Ovary (tissue), 10 donors: ENCODE data around the gene RBM15. TPM values are rescaled to one million over a fixed set of nuclear protein-coding genes. Genes with fewer than 3 reads are reported as not detected.
A peak's percentile ranks its signal among the peaks of the same experiment; 100 is the strongest.

Source experiments
- DNase-seq, 5 donors: peaks; one replicate each; pipeline ENCODE4 v3.0.0-alpha.2; 2019 to 2020
- H3K27ac ChIP-seq, 2 donors: fragments of 200-600 bp; one replicate each; pipeline versions ENCODE4 v1.5.1 to v1.8.0; 2019 to 2022
- H3K27me3 ChIP-seq: fragments of 200-600 bp; one replicate; pipeline ENCODE4 v1.8.0; 2022
- H3K36me3 ChIP-seq: fragments of 200-600 bp; sonication (generic); one replicate; pipeline ENCODE4 v1.5.1; 2019
- H3K4me1 ChIP-seq: one replicate; pipeline ENCODE4 v1.8.1; 2013; ENCODE audit warnings: mild to moderate bottlenecking, moderate library complexity; ENCODE audit not compliant: insufficient read depth
- H3K4me3 ChIP-seq: fragments of 200-600 bp; sonication (generic); one replicate; pipeline ENCODE4 v1.5.1; 2017
- H3K9me3 ChIP-seq, 2 donors: fragments of 200-600 bp in 1 of 2; sonication (generic) in 1 of 2; one replicate each; pipeline versions ENCODE4 v1.5.1 to v1.8.1; 2013 to 2019; ENCODE audit warnings: mild to moderate bottlenecking in 1 of 2, moderate library complexity in 1 of 2
- EP300 ChIP-seq: sonication (generic); formaldehyde crosslinking; IDR thresholded peaks from one replicate; pipeline ENCODE4 v1.6.1; 2017; ENCODE audit warnings: antibody characterized with exemption
- POLR2A ChIP-seq: fragments of 450-650 bp; IDR thresholded peaks from one replicate; pipeline ENCODE4 v1.6.1; 2017; ENCODE audit warnings: antibody characterized with exemption, mild to moderate bottlenecking, moderate library complexity
- WGBS, 3 donors: extraction: QIAGEN DNeasy Blood & Tissue Kit in 1 of 3; methylation state at CpG; one replicate each; pipeline versions ENCODE4 v1.1.5 to v1.1.7; 2013 to 2017; 5-methylcytosine and 5-hydroxymethylcytosine counted together
- intact Hi-C, 4 donors: fragments of 100-400 bp; cut with DNase I; formaldehyde crosslinking; loops; one replicate each; pipeline versions ENCODE4 v1.11.0 to v1.15.1; 2022 to 2023
- long read RNA-seq, 3 donors: library from polyadenylated mRNA in 2 of 3; unstranded in 2 of 3; transcript quantifications; one replicate each; pipeline ENCODE4 v2.0.0 and lab custom pipeline, GENCODE V29; 2021 to 2026
- polyA plus RNA-seq, 2 donors: library from polyadenylated mRNA; stranded (reverse); fragments of 200-250 nt in 1 of 2; fragments of 350-450 nt in 1 of 2; fragmentation: Illumina TruSeq in 1 of 2; extraction: RNeasy Lipid Tissue Mini Kit (QIAGEN cat#74804) in 1 of 2; gene quantifications; one replicate each; pipeline ENCODE4 v1.2.3, GENCODE V29; 2013 to 2014
- total RNA-seq, 7 donors: library from RNA; depleted of rRNA in 2 of 7; stranded (reverse); fragments of >200 nt in 2 of 7; fragmentation: NEBNext Ultra II Directional in 3 of 7; extraction: Animal tissue kit (Norgen Biotek cat#: 25700) in 3 of 7; gene quantifications; one replicate each; pipeline versions ENCODE4 v1.1.0 to v1.2.4, GENCODE V29; 2016 to 2023
- TF ChIP-seq, protein P1 (sequence below), 3 donors: fragments of 450-650 bp in 2 of 3; fragments of 200-600 bp in 1 of 3; IDR thresholded peaks; one replicate each; pipeline versions ENCODE4 v1.5.1 to v1.8.0; 2016 to 2022; ENCODE audit warnings: antibody characterized with exemption in 3 of 3, mild to moderate bottlenecking in 1 of 3
- donor health status: DM: no; HTN: no; CAD: no; lungs with moderate emphysema.
- donor health status: DM: no; HTN: no; CAD: no.
- donor health status: Bipolar disorder and iron deficiency.
- donor health status: DM: yes; HTN: yes; CAD: no.
- donor health status: DM: no; HTN: no; CAD: no.
- donor health status: DM: yes; HTN: yes; CAD: no.

RBM15 gene, protein sequence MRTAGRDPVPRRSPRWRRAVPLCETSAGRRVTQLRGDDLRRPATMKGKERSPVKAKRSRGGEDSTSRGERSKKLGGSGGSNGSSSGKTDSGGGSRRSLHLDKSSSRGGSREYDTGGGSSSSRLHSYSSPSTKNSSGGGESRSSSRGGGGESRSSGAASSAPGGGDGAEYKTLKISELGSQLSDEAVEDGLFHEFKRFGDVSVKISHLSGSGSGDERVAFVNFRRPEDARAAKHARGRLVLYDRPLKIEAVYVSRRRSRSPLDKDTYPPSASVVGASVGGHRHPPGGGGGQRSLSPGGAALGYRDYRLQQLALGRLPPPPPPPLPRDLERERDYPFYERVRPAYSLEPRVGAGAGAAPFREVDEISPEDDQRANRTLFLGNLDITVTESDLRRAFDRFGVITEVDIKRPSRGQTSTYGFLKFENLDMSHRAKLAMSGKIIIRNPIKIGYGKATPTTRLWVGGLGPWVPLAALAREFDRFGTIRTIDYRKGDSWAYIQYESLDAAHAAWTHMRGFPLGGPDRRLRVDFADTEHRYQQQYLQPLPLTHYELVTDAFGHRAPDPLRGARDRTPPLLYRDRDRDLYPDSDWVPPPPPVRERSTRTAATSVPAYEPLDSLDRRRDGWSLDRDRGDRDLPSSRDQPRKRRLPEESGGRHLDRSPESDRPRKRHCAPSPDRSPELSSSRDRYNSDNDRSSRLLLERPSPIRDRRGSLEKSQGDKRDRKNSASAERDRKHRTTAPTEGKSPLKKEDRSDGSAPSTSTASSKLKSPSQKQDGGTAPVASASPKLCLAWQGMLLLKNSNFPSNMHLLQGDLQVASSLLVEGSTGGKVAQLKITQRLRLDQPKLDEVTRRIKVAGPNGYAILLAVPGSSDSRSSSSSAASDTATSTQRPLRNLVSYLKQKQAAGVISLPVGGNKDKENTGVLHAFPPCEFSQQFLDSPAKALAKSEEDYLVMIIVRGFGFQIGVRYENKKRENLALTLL
- 10 to 100 TPM; 21.2 to 28.7 (median 26.2) TPM for total RNA-seq
- 1 to 10 TPM; 3.4 to 3.5 TPM for polyA plus RNA-seq
- long read RNA-seq, donor 1, transcript RBM15-202 (2 exons, 3,316 nt), result major isoform, 15 of 29 reads
- long read RNA-seq, donor 1, transcript RBM15-203 (1 exons, 3,368 nt), result minor isoform, 9 of 29 reads
- long read RNA-seq, donor 1, partial matches to known transcripts, result 0 of 29 reads
- long read RNA-seq, donor 1, other reads (novel, unspliced or antisense), result 5 of 29 reads
- long read RNA-seq, donor 2, full-length matches to known transcripts, result 10 of 10 reads
- long read RNA-seq, donor 2, partial matches to known transcripts, result 0 of 10 reads
- long read RNA-seq, donor 2, other reads (novel, unspliced or antisense), result 0 of 10 reads
- long read RNA-seq, donor 3, full-length matches to known transcripts, result 18 of 26 reads
- long read RNA-seq, donor 3, partial matches to known transcripts, result 1 of 26 reads
- long read RNA-seq, donor 3, other reads (novel, unspliced or antisense), result 7 of 26 reads

DNA sequence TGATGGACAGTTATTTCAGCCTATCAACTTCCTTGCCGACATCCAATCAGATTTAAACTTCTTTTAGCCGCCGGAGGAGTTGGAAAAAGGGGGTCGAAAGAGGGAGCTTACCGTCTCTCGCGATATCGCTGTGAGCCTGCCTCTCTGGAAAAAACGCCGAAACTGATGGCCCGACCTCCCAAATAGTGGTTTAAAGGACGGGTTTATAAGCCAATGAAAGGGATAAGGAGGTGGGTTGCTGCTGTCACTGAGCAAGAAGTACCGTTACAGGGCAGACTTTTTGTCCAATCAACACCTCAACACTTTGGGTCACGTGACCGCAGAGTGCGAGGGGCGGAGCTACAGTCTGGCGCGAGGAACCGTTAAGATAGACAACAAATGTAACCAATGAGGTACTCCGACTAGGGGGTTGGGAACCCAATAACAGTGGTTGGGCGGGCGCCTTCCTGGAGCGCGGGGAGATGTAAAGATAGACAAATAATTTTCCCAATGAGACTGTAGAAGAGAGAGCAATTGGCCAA is at the start of gene RBM15:
Gene RBM15, plus strand, starts transcription at position 492 of the 521 bp plus-strand sequence. Its CDS starts 29 bp downstream, at position 521.
- TF ChIP-seq EP300 (no peak), POLR2A (no peak)
- TF ChIP-seq, protein P1, sequence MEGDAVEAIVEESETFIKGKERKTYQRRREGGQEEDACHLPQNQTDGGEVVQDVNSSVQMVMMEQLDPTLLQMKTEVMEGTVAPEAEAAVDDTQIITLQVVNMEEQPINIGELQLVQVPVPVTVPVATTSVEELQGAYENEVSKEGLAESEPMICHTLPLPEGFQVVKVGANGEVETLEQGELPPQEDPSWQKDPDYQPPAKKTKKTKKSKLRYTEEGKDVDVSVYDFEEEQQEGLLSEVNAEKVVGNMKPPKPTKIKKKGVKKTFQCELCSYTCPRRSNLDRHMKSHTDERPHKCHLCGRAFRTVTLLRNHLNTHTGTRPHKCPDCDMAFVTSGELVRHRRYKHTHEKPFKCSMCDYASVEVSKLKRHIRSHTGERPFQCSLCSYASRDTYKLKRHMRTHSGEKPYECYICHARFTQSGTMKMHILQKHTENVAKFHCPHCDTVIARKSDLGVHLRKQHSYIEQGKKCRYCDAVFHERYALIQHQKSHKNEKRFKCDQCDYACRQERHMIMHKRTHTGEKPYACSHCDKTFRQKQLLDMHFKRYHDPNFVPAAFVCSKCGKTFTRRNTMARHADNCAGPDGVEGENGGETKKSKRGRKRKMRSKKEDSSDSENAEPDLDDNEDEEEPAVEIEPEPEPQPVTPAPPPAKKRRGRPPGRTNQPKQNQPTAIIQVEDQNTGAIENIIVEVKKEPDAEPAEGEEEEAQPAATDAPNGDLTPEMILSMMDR (IDR thresholded peaks at IDR 0.05), result no peak
- intact Hi-C loops, result loop anchor here in 3 of 4 donors (2.0 to 10.0 kb wide), 3 partner anchors 52 to 126 kb away; partner anchors contain the start of genes LAMTOR5 (in 2 of the 3) and SLC16A4 (in 1 of the 3)

DNA sequence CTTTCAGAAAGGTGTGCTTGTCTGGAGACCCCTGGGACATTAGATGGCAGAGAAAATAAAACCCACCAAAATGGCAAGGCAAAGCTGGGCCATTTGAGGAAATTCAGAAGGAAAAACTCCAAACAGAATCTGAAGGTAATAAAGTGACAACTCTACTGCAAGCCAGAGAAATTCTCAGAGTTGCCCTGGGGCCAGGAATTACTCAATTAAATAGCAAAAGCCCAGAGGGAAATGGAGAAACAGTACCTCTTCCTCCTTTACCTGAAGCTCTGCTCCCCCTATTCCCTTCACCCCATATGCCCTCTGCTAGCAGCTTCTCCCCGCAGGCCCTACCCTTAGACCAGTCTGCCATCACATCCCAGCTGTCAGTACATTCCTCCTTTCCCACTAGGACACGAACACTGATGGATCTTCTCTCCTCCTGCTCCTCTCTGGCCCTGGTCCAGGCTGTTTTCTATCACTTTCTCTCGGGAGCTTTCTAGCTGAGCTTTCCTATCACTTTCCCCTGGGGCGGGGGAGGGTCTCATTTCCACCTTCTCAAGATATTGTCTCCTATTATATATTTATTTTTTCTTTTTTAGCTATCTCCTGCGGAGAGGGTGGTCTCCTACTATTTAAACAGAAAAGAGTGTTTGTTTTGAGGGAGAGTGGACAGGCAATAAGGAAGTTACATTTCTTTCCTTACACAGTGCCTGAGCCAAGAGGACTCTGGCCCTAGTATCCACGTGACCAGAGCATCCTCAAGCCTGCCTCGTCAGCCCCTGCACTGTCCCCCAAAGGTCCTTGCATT is 47.7 kb upstream of the RBM15 start:
- Histone ChIP-seq H3K36me3 (no peaks in the 10 kb centered on the region), H3K4me3 (no peak overlapping the region), H3K27me3 (no peaks in the 10 kb centered on the region), H3K4me1 (no peaks in the 10 kb centered on the region), H3K27ac (no peak overlapping the region), H3K9me3 (no peaks in the 10 kb centered on the region)
- DNase-seq, result no peak
- WGBS, 3 donors, result 16 to 34% (median 32%) methylated on average over 7 of the region's 7 CpGs
- TF ChIP-seq POLR2A (no peak), EP300 (no peak)
- TF ChIP-seq, protein P1 (IDR thresholded peaks at IDR 0.05), result no peak
- intact Hi-C loops, result no loop called here

More for the DNA sequence above, at the start of gene RBM15:
- peak within 1 kb of the TSS; percentile 96 to 98 for H3K27ac ChIP-seq
- 0 to 1% (median 0%) methylated on average over 25 of the region's 25 CpGs for WGBS, 3 donors
- DNase-seq, result peak; percentile 97 to 99 (median 98)
- H3K4me3 ChIP-seq, result peak within 1 kb of the TSS; percentile 96
- H3K4me1 ChIP-seq, result peaks cover 13% of the 10 kb centered on the region
- H3K9me3 ChIP-seq, result no peaks in the 10 kb centered on the region
- no peaks in the 10 kb centered on the region for H3K27me3 ChIP-seq
- H3K36me3 ChIP-seq, result no peaks in the 10 kb centered on the region

DNA sequence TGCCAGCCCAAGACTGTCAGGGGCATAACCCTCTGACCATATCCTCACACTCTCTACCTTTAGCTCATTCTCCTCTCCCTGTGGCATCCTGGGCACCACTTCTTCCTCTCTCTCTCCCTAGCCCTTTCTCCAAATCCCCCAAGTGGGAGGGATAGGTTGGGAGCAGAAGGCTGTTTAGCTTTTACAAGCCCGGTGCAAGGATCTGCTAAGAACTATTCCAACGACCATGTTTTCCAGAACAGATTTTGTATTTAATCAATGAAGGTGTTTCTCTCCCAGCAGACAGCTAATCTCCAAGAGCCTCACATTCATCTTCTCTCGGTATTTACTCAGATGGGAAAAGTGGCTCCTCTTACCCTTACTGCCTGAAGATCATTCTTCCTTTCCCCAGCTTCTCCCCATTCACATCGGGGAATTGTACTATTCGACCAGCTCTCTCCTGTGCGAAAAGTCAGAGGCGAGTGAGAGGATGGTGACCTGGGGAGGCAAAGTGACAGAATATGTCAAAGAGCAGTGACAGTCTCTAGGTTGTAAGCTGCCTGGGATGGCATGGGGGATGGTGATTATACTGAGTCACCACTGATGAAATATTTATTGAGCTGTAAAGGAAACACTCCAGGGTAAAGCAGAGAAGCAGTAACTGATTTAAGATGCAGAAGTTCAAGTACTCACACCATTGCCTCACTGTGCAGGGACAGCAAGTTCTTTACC is 47.0 kb upstream of the RBM15 start:
- no peak for DNase-seq
- intact Hi-C loops, result no loop called here
- Histone ChIP-seq H3K36me3 (no peaks in the 10 kb centered on the region), H3K9me3 (no peaks in the 10 kb centered on the region), H3K27me3 (no peaks in the 10 kb centered on the region), H3K27ac (no peak overlapping the region), H3K4me3 (no peak overlapping the region), H3K4me1 (no peaks in the 10 kb centered on the region)
- no peak for TF ChIP-seq POLR2A
- TF ChIP-seq, protein P1 (IDR thresholded peaks at IDR 0.05), result no peak
- TF ChIP-seq EP300, result no peak
- WGBS, 3 donors, result 54 to 60% (median 60%) methylated on average over 7 of the region's 7 CpGs
